Measurements from ENCODE around the gene TTC36. TPM values are rescaled to one million over a fixed set of nuclear protein-coding genes. Genes with fewer than 3 reads are reported as not detected.

The TTC36 gene
- total and polyA plus RNA-seq, 9 of the 15 experiments (the other 6 are each of a cell fraction or from before 2014, with no cell fraction given): 0.22 to 0.23 TPM; not detected in 7

- TF ChIP-seq ZBTB5 (IDR thresholded peaks at IDR 0.05): no peak
- TF ChIP-seq ZNF830 (CRISPR knock-in tag; IDR thresholded peaks at IDR 0.05): no peak
- TF ChIP-seq RAD51 (IDR thresholded peaks at IDR 0.05; ENCODE audit: borderline replicate concordance, low read depth): no peak
- no peak for TF ChIP-seq CREB5 (CRISPR knock-in tag; IDR thresholded peaks at IDR 0.05)
- TF ChIP-seq ZNF263 (CRISPR knock-in tag; IDR thresholded peaks at IDR 0.05; ENCODE audit: borderline replicate concordance): no peak; the same call in 1 of the 2 replicates
- no peak for TF ChIP-seq CXXC5 (CRISPR knock-in tag; IDR thresholded peaks at IDR 0.05)
- no peak for TF ChIP-seq NFIX (CRISPR knock-in tag; IDR thresholded peaks at IDR 0.05; ENCODE audit: low read depth)
- TF ChIP-seq CBX8 (IDR thresholded peaks at IDR 0.05; ENCODE audit: borderline replicate concordance, extremely low read depth, low read depth, low read length, poor library complexity, severe bottlenecking): no peak
- no peak for TF ChIP-seq GATAD2B (IDR thresholded peaks at IDR 0.05; ENCODE audit: borderline replicate concordance)
- peak; percentile 74 for TF ChIP-seq FIP1L1 (IDR thresholded peaks at IDR 0.05; ENCODE audit: low read depth, low read length, poor library complexity, severe bottlenecking)
- TF ChIP-seq TCF7 (IDR thresholded peaks at IDR 0.05; ENCODE audit: borderline replicate concordance): no peak
- TF ChIP-seq ATF4 (CRISPR knock-in tag; IDR thresholded peaks at IDR 0.05): no peak
- TF ChIP-seq IRF2 (CRISPR knock-in tag; IDR thresholded peaks at IDR 0.05): 0 out of 2 replicates have a peak, but pooled peaks have one; percentile 74
- TF ChIP-seq MYC (IDR thresholded peaks at IDR 0.05; ENCODE audit: low read depth, low read length): peak; percentile 48; the same call in 1 of the 2 replicates
- 0 out of 2 replicates have a peak, but pooled peaks have one; percentile 42 for TF ChIP-seq MYC (CRISPR knock-in tag; IDR thresholded peaks at IDR 0.05; ENCODE audit: borderline replicate concordance, low read depth)
- TF ChIP-seq KHSRP (IDR thresholded peaks at IDR 0.05): no peak
- TF ChIP-seq BHLHE40 (IDR thresholded peaks at IDR 0.05; ENCODE audit: low read length): no peak
- TF ChIP-seq COPS2 (conservative IDR thresholded peaks at IDR 0.05): no peak
- no peak; the same call in 1 of the 2 replicates for TF ChIP-seq CEBPG (CRISPR knock-in tag; IDR thresholded peaks at IDR 0.05)
- no peak for TF ChIP-seq CEBPG (tag; conservative IDR thresholded peaks at IDR 0.05 in 1 of 2, IDR thresholded peaks at IDR 0.05 in 1 of 2)
- TF ChIP-seq NR0B1 (IDR thresholded peaks at IDR 0.05; ENCODE audit: partially characterized antibody): no peak
- no peak for TF ChIP-seq FOXP1 (CRISPR knock-in tag; IDR thresholded peaks at IDR 0.05)
- TF ChIP-seq MAFG (tag; conservative IDR thresholded peaks at IDR 0.05): no peak
These were observed 45.0 kb downstream of the TTC36 start, which contains the start of gene ARCN1 (continued) for GRCh38 chr11:118572061-118572980.
